Gastrocnemius medialis (tissue), 4 donors: ENCODE data around the gene NCOR2.

ENCODE experiments used
- POLR2A ChIP-seq, 2 donors: fragments of 450-650 bp; IDR thresholded peaks; one replicate each; pipeline ENCODE4 v1.6.1; 2017; ENCODE audit warnings: antibody characterized with exemption in 2 of 2, mild to moderate bottlenecking in 2 of 2, moderate library complexity in 2 of 2
- TF ChIP-seq, protein P1 (sequence below), 5 experiments: fragments of 450-650 bp in 3 of 5; fragments of 200-600 bp in 2 of 5; sonication (generic) in 2 of 5; IDR thresholded peaks in 4 of 5; conservative IDR thresholded peaks in 1 of 5; 1 replicate in 4 of 5; 2 replicates in 1 of 5; pipeline ENCODE4 v1.5.1; 2016 to 2019; ENCODE audit warnings: antibody characterized with exemption in 5 of 5, mild to moderate bottlenecking in 3 of 5, moderate library complexity in 3 of 5

DNA sequence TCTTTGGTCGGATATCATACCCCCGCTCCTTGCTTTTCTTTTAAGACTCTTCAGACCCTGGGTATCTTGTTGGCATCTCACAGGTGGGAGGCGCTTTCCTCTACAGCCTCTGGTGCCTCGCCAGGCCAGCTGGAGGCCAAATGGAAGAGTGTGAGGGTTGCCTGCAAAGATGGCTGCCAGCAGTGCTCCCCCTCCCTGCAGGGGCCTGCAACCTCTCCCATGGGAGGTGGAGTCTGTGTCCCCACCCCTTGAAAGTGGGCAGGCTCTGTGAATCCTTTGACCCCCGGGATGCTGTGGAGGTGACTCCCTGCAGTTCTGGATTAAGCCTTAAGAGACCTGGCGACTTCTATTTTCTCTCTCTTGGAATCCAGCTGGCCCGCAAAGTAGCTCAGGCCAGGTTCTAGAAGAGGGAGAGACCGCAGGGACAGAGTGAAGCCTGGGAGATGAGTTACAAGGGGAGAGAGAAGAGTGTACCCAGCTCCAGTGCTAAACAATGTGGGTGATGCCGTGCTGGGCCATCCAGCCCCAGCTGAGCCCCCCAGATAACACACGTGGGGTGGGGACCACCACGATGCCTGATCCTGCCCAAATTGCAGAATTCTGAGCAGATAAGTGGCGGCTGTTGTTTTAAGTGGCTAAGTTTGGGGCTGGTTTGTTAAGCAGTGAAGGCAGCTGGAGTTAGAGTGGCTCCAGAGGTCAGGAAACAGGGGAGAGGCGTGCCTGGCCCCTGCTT lies 37.9 kb upstream of the NCOR2 start:
- TF ChIP-seq, protein P1, sequence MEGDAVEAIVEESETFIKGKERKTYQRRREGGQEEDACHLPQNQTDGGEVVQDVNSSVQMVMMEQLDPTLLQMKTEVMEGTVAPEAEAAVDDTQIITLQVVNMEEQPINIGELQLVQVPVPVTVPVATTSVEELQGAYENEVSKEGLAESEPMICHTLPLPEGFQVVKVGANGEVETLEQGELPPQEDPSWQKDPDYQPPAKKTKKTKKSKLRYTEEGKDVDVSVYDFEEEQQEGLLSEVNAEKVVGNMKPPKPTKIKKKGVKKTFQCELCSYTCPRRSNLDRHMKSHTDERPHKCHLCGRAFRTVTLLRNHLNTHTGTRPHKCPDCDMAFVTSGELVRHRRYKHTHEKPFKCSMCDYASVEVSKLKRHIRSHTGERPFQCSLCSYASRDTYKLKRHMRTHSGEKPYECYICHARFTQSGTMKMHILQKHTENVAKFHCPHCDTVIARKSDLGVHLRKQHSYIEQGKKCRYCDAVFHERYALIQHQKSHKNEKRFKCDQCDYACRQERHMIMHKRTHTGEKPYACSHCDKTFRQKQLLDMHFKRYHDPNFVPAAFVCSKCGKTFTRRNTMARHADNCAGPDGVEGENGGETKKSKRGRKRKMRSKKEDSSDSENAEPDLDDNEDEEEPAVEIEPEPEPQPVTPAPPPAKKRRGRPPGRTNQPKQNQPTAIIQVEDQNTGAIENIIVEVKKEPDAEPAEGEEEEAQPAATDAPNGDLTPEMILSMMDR (IDR thresholded peaks at IDR 0.05 in 4 of 5, conservative IDR thresholded peaks at IDR 0.05 in 1 of 5), result no peak
- TF ChIP-seq POLR2A (IDR thresholded peaks at IDR 0.05), result no peak
